ENCODE results near the gene SLC15A5.

DNA sequence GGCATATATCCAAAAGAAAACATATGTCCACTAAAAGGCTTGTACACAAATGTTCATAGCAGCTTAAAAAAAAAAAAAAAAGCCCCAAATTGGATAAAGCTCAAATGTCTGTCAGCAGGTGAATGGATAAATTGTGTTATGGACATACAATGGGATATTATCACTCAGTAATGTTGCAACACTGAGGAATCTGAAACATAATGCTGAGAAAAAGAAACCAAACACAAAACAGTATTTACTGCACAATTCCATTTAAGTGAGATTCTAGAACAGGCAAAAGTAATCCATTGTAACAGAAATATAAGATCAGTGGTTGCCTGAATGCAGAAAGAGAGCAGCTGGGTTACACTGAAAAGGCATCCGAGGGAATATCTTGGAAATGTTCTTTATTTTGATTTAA lies 117.9 kb downstream of the SLC15A5 start:
- TF ChIP-seq, protein P1, sequence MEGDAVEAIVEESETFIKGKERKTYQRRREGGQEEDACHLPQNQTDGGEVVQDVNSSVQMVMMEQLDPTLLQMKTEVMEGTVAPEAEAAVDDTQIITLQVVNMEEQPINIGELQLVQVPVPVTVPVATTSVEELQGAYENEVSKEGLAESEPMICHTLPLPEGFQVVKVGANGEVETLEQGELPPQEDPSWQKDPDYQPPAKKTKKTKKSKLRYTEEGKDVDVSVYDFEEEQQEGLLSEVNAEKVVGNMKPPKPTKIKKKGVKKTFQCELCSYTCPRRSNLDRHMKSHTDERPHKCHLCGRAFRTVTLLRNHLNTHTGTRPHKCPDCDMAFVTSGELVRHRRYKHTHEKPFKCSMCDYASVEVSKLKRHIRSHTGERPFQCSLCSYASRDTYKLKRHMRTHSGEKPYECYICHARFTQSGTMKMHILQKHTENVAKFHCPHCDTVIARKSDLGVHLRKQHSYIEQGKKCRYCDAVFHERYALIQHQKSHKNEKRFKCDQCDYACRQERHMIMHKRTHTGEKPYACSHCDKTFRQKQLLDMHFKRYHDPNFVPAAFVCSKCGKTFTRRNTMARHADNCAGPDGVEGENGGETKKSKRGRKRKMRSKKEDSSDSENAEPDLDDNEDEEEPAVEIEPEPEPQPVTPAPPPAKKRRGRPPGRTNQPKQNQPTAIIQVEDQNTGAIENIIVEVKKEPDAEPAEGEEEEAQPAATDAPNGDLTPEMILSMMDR (IDR thresholded peaks at IDR 0.05), result no peak
- TF ChIP-seq POLR2AphosphoS5 (IDR thresholded peaks at IDR 0.05; ENCODE audit: low read depth, low read length), result no peak
